GM19025 (cell line): ENCODE results near the gene DNAAF1.
"Not testable (repeated sequence)": the region's sequence is repeated elsewhere in the genome, so short reads cannot be mapped to it uniquely, and the experiment has no call there.

Experiments
- ATAC-seq: cut with Tn5 transposase; IDR thresholded peaks from one replicate; pipeline ENCODE4 v1.9.1; 2021; ENCODE audit warnings: mild to moderate bottlenecking, low read depth, moderate library complexity; ENCODE audit not compliant: unreplicated experiment

Gene DNAAF1

GRCh38 chr16:84144859-84145639 is at the start of gene DNAAF1, which contains the start of gene HSDL1:
DNAAF1 (plus strand) TSS chr16:84145308; CDS start chr16:84145441, 133 bp downstream.
HSDL1 (minus strand) TSS chr16:84145177; CDS start chr16:84131321, 13,856 bp downstream.
- peak; percentile 78 for ATAC-seq

- no peak for ATAC-seq
Observed at GRCh38 chr16:84095466-84095865, 49.6 kb upstream of the DNAAF1 start.

- no peak for ATAC-seq
Observed at GRCh38 chr16:84096447-84097005, 48.6 kb upstream of the DNAAF1 start.

- ATAC-seq = no peak
Observed at GRCh38 chr16:84098939-84099338, 46.2 kb upstream of the DNAAF1 start.

- ATAC-seq = no peak
Observed at GRCh38 chr16:84103678-84104077, 41.4 kb upstream of the DNAAF1 start.

GRCh38 chr16:84104231-84104630 is 40.9 kb upstream of the DNAAF1 start:
- ATAC-seq = no peak

GRCh38 chr16:84105301-84105815 is 39.8 kb upstream of the DNAAF1 start:
- no peak for ATAC-seq

GRCh38 chr16:84105948-84106740 is 39.0 kb upstream of the DNAAF1 start:
- no peak for ATAC-seq

- no peak for ATAC-seq
Observed at GRCh38 chr16:84107921-84108320, 37.2 kb upstream of the DNAAF1 start.

GRCh38 chr16:84109598-84110335 is 35.3 kb upstream of the DNAAF1 start:
- ATAC-seq = no peak

GRCh38 chr16:84110527-84110926 is 34.6 kb upstream of the DNAAF1 start:
- no peak for ATAC-seq

GRCh38 chr16:84111525-84111924 is 33.6 kb upstream of the DNAAF1 start:
- no peak for ATAC-seq

- ATAC-seq = not testable (repeated sequence)
Observed at GRCh38 chr16:84111949-84112348, 33.2 kb upstream of the DNAAF1 start.

GRCh38 chr16:84115919-84116719 is 29.0 kb upstream of the DNAAF1 start:
- ATAC-seq = peak; percentile 24

GRCh38 chr16:84116720-84117493 is 28.2 kb upstream of the DNAAF1 start, which contains the start of gene MBTPS1:
MBTPS1 (minus strand) TSS chr16:84116942; CDS start chr16:84101783, 15,159 bp downstream.
- peak; percentile 93 for ATAC-seq

GRCh38 chr16:84117494-84117843 is 27.6 kb upstream of the DNAAF1 start:
- ATAC-seq = no peak

- not testable (repeated sequence) for ATAC-seq
Observed at GRCh38 chr16:84118315-84118714, 26.8 kb upstream of the DNAAF1 start.

GRCh38 chr16:84119368-84119767 is 25.7 kb upstream of the DNAAF1 start:
- no peak for ATAC-seq

- ATAC-seq = no peak
Observed at GRCh38 chr16:84120023-84120422, 25.1 kb upstream of the DNAAF1 start.
